ENCODE results near the gene RACGAP1. TPM values are rescaled to one million over a fixed set of nuclear protein-coding genes. Genes with fewer than 3 reads are reported as not detected.

The RACGAP1 gene
- total RNA-seq, 1 donor = 69.1 TPM

- H3K4me3 ChIP-seq (ENCODE audit: low read depth, low read length) = peak overlapping the region; percentile 2
- TF ChIP-seq CTCF (IDR thresholded peaks at IDR 0.05; ENCODE audit: insufficient read depth, low read depth, low read length) = no peak
- DNase-seq (ENCODE audit: low read depth) = peak; percentile 38
Observed at GRCh38 chr12:50021031-50021430, 4.3 kb downstream of the RACGAP1 start.

GRCh38 chr12:50019524-50019923, 5.8 kb downstream of the RACGAP1 start:
- DNase-seq (ENCODE audit: low read depth) = no peak
- TF ChIP-seq CTCF (IDR thresholded peaks at IDR 0.05; ENCODE audit: insufficient read depth, low read depth, low read length) = no peak
- no peak overlapping the region for H3K4me3 ChIP-seq (ENCODE audit: low read depth, low read length)

GRCh38 chr12:50018968-50019367, 6.3 kb downstream of the RACGAP1 start:
- no peak overlapping the region for H3K4me3 ChIP-seq (ENCODE audit: low read depth, low read length)
- TF ChIP-seq CTCF (IDR thresholded peaks at IDR 0.05; ENCODE audit: insufficient read depth, low read depth, low read length) = no peak
- DNase-seq (ENCODE audit: low read depth) = no peak

GRCh38 chr12:50018154-50018553, 7.1 kb downstream of the RACGAP1 start:
- no peak for DNase-seq (ENCODE audit: low read depth)
- TF ChIP-seq CTCF (IDR thresholded peaks at IDR 0.05; ENCODE audit: insufficient read depth, low read depth, low read length) = no peak
- no peak overlapping the region for H3K4me3 ChIP-seq (ENCODE audit: low read depth, low read length)

- H3K4me3 ChIP-seq (ENCODE audit: low read depth, low read length) = no peak overlapping the region
- DNase-seq (ENCODE audit: low read depth) = peak; percentile 95
- TF ChIP-seq CTCF (IDR thresholded peaks at IDR 0.05; ENCODE audit: insufficient read depth, low read depth, low read length) = no peak
Observed at GRCh38 chr12:50017641-50018040, 7.7 kb downstream of the RACGAP1 start.

GRCh38 chr12:50016501-50017475, 8.5 kb downstream of the RACGAP1 start:
- TF ChIP-seq CTCF (IDR thresholded peaks at IDR 0.05; ENCODE audit: insufficient read depth, low read depth, low read length) = no peak
- H3K4me3 ChIP-seq (ENCODE audit: low read depth, low read length) = peak overlapping the region; percentile 11
- DNase-seq (ENCODE audit: low read depth) = peak; percentile 98
